HG03442 (cell line): ENCODE measurements around the gene SMYD3.
"Not testable (repeated sequence)": the region's sequence is repeated elsewhere in the genome, so short reads cannot be mapped to it uniquely, and the experiment has no call there.

ENCODE experiments used
- ATAC-seq: cut with Tn5 transposase; IDR thresholded peaks from one replicate; pipeline ENCODE4 v1.9.1; 2021; ENCODE audit warnings: mild to moderate bottlenecking, moderate library complexity; ENCODE audit not compliant: unreplicated experiment

The SMYD3 gene

GRCh38 chr1:245714027-245714426 is 793.1 kb downstream of the SMYD3 start:
- not testable (repeated sequence) for ATAC-seq

GRCh38 chr1:245710961-245711903 is 795.8 kb downstream of the SMYD3 start:
- ATAC-seq = no peak

- ATAC-seq = no peak
Measured at GRCh38 chr1:245707941-245708340, 799.1 kb downstream of the SMYD3 start.

GRCh38 chr1:245704765-245705164 is 802.3 kb downstream of the SMYD3 start:
- no peak for ATAC-seq

GRCh38 chr1:245704341-245704740 is 802.7 kb downstream of the SMYD3 start:
- ATAC-seq = no peak

GRCh38 chr1:245702346-245702745 is 804.7 kb downstream of the SMYD3 start:
- ATAC-seq = no peak

GRCh38 chr1:245701631-245702030 is 805.4 kb downstream of the SMYD3 start:
- no peak for ATAC-seq

- ATAC-seq = no peak
Measured at GRCh38 chr1:245700631-245701030, 806.4 kb downstream of the SMYD3 start.
